OCI-LY7 (cell line): ENCODE results near the gene MT3. TPM values are rescaled to one million over a fixed set of nuclear protein-coding genes. Genes with fewer than 3 reads are reported as not detected.

ENCODE experiments used
- BruUV-seq: library from RNA; stranded (reverse); fragments of 400-500 nt; replicated peaks from 2 replicates; lab custom pipeline; 2021; lab: Mats Ljungman, UMichigan
- CTCF ChIA-PET: fragments of 300-600 bp; sonication (Branson Sonifier 250); formaldehyde crosslinking; loops from one replicate; lab custom pipeline; 2022; ENCODE audit warnings: antibody characterized with exemption; ENCODE audit not compliant: unreplicated experiment; lab: Charles Lee
- POLR2A ChIA-PET: fragments of 300-600 bp; sonication (Branson Sonifier 250); formaldehyde crosslinking; loops from one replicate; lab custom pipeline; 2022; ENCODE audit warnings: antibody characterized with exemption; lab: Charles Lee
- DNase-seq: peaks from one replicate; pipeline ENCODE4 v3.0.0-alpha.2; 2015; ENCODE audit warnings: low spot score
- H2AFZ ChIP-seq: fragments of 200-600 bp; sonication (generic), shearing (Covaris generic); 2 replicates; pipeline ENCODE4 v1.6.1; 2014; ENCODE audit warnings: mild to moderate bottlenecking, antibody characterized with exemption, low read length, moderate library complexity
- H3K27ac ChIP-seq: fragments of 200-600 bp; sonication (generic); 2 replicates; pipeline ENCODE4 v1.5.1; 2014; ENCODE audit warnings: mixed run types, low read depth, mild to moderate bottlenecking, moderate library complexity, low read length, inconsistent platforms; ENCODE audit not compliant: poor library complexity, severe bottlenecking
- H3K36me3 ChIP-seq: fragments of 200-600 bp; sonication (generic); 2 replicates; pipeline ENCODE4 v1.6.1; 2014; ENCODE audit warnings: mild to moderate bottlenecking, antibody characterized with exemption, low read length, moderate library complexity, mixed read lengths; ENCODE audit not compliant: insufficient read depth
- H3K4me1 ChIP-seq: fragments of 200-600 bp; sonication (generic); 2 replicates; pipeline ENCODE4 v1.5.1; 2014; ENCODE audit warnings: mild to moderate bottlenecking, low read length; ENCODE audit not compliant: insufficient read depth, poor library complexity, severe bottlenecking
- H3K4me2 ChIP-seq: fragments of 200-600 bp; sonication (generic); 2 replicates; pipeline ENCODE4 v1.6.1; 2014; ENCODE audit warnings: mild to moderate bottlenecking, low read length
- H3K4me3 ChIP-seq: fragments of 200-600 bp; sonication (generic); 2 replicates; pipeline ENCODE4 v1.5.1; 2014; ENCODE audit warnings: mild to moderate bottlenecking, low read depth, low read length; ENCODE audit not compliant: poor library complexity, severe bottlenecking
- H3K79me2 ChIP-seq: fragments of 200-600 bp; sonication (generic); 2 replicates; pipeline ENCODE4 v1.6.1; 2016; ENCODE audit warnings: low read depth, mild to moderate bottlenecking, low read length, moderate library complexity, mixed read lengths; ENCODE audit not compliant: insufficient read depth
- H3K9me2 ChIP-seq: fragments of 200-600 bp; sonication (generic); 2 replicates; pipeline ENCODE4 v1.6.1; 2016; ENCODE audit warnings: mild to moderate bottlenecking, low read length, mixed read lengths; ENCODE audit not compliant: insufficient read depth
- H3K9me3 ChIP-seq: fragments of 200-600 bp; sonication (generic); 2 replicates; pipeline ENCODE4 v1.6.1; 2014; ENCODE audit warnings: mild to moderate bottlenecking, mixed run types, low read length, mixed read lengths
- H4K20me1 ChIP-seq: fragments of 200-600 bp; sonication (generic); 2 replicates; pipeline ENCODE4 v1.6.1; 2014; ENCODE audit warnings: mild to moderate bottlenecking, antibody characterized with exemption, low read length, moderate library complexity, mixed read lengths; ENCODE audit not compliant: insufficient read depth
- EZH2phosphoT487 ChIP-seq: fragments of 200-600 bp; sonication (generic); IDR thresholded peaks from 2 replicates; pipeline ENCODE4 v1.6.1; 2018; ENCODE audit warnings: low read depth, borderline replicate concordance, mild to moderate bottlenecking, mixed run types, antibody characterized with exemption, low read length, moderate library complexity, mixed read lengths
- intact Hi-C: fragments of 100-400 bp; cut with micrococcal nuclease; formaldehyde crosslinking; loops from one replicate; pipeline ENCODE4 v1.10.0; 2022; ENCODE audit not compliant: unreplicated experiment
- total RNA-seq, 2 experiments: library from RNA; depleted of rRNA in 1 of 2; stranded (reverse); fragments of >200 nt in 1 of 2; shearing (Covaris generic) in 1 of 2; gene quantifications; 2 replicates each; pipeline ENCODE4 v1.2.3, GENCODE V29; 2014 to 2022
- TF ChIP-seq, protein P1 (sequence below): fragments of 200-600 bp; sonication (generic); conservative IDR thresholded peaks from 2 replicates; pipeline ENCODE4 v1.5.1; 2014; ENCODE audit warnings: mild to moderate bottlenecking, antibody characterized with exemption, low read length, moderate library complexity, mixed read lengths

The MT3 gene
- total RNA-seq, 2 experiments from 2014 or later: not detected

DNA sequence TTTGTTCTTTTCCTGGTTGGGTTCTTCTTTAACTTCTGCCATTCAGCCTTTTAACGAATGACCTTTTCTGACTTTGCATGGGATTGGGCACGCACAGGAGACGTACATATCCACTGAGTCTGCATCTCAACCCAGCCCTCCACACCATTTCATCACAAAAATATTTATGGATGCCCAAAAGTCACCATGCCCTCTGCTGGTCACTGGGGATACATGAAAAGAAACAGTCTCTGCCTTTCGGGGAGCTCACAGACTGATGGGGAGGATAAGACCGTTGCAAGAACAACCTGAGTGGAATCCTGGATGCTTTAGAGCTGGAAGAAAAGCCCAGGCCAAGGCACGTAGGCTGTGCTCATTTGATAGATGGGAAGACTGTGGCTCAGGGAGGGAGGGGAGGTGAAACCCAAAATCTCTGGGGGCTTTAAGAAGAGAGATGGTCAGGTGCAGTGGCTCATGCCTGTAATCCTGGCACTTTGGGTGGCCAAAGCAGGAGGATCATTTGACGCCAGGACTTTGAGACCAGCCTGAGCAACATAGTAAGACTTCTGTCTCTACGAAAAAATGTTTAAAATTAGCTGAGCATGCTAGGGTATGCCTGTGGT is 11.2 kb downstream of the MT3 start:
- no peak overlapping the region for H3K27ac ChIP-seq
- POLR2A ChIA-PET: interaction anchor here (0.7 kb wide), 1 partner anchor 9 kb away, joined by 4 read pairs; no protein-coding TSS in a partner anchor
- H3K9me3 ChIP-seq: 0 out of 2 replicates have a peak, but pooled peaks cover 7% of the 10 kb centered on the region
- H2AFZ ChIP-seq: no peak overlapping the region
- peak; percentile 58 for DNase-seq
- no peak overlapping the region for H3K4me3 ChIP-seq
- TF ChIP-seq EZH2phosphoT487: no peak
- TF ChIP-seq, protein P1, sequence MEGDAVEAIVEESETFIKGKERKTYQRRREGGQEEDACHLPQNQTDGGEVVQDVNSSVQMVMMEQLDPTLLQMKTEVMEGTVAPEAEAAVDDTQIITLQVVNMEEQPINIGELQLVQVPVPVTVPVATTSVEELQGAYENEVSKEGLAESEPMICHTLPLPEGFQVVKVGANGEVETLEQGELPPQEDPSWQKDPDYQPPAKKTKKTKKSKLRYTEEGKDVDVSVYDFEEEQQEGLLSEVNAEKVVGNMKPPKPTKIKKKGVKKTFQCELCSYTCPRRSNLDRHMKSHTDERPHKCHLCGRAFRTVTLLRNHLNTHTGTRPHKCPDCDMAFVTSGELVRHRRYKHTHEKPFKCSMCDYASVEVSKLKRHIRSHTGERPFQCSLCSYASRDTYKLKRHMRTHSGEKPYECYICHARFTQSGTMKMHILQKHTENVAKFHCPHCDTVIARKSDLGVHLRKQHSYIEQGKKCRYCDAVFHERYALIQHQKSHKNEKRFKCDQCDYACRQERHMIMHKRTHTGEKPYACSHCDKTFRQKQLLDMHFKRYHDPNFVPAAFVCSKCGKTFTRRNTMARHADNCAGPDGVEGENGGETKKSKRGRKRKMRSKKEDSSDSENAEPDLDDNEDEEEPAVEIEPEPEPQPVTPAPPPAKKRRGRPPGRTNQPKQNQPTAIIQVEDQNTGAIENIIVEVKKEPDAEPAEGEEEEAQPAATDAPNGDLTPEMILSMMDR: peak; percentile 82
- intact Hi-C loops: loop anchor here (1.0 kb wide), 2 partner anchors 23 to 86 kb away; no protein-coding TSS in a partner anchor
- CTCF ChIA-PET: interaction anchor here (1.1 to 1.4 kb wide), 2 partner anchors 101 to 218 kb away, joined by 3 to 5 read pairs; no protein-coding TSS in a partner anchor
- H3K9me2 ChIP-seq: no peaks in the 10 kb centered on the region
- BruUV-seq: no TSS peak
- no peaks in the 10 kb centered on the region for H3K79me2 ChIP-seq
- no peak overlapping the region for H3K4me2 ChIP-seq
- H3K36me3 ChIP-seq: no peaks in the 10 kb centered on the region
- H3K4me1 ChIP-seq: peaks cover 11% of the 10 kb centered on the region
- no peaks in the 10 kb centered on the region for H4K20me1 ChIP-seq

DNA sequence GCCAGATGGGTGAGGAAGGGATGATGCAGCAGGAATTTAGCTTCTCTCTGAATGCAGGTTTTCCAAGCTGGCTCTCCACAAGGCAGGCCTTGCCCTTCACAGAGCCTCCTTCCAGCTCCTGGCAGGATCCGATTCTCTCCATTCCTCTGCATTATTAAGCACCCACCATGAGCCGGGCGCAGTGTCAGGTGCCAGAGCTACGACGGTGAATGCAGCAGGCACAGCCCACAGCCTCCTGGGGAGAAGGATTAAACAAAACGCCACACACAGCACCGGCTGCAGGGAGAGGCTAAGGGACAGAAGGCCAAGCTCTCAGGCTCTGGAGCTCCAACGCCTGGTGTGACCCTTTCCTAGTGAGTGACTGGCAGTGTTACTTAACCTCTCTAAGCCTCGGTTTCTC is 12.0 kb downstream of the MT3 start:
- TF ChIP-seq, protein P1: no peak
- TF ChIP-seq EZH2phosphoT487: no peak
- Histone ChIP-seq H3K9me3 (0 out of 2 replicates have a peak, but pooled peaks cover 7% of the 10 kb centered on the region), H3K4me2 (no peak overlapping the region), H3K27ac (no peak overlapping the region), H3K4me1 (peaks cover 18% of the 10 kb centered on the region), H3K36me3 (no peaks in the 10 kb centered on the region), H3K79me2 (no peaks in the 10 kb centered on the region), H2AFZ (no peak overlapping the region), H3K9me2 (no peaks in the 10 kb centered on the region), H3K4me3 (no peak overlapping the region), H4K20me1 (no peaks in the 10 kb centered on the region)
- intact Hi-C loops: no loop called here
- BruUV-seq: no TSS peak
- ChIA-PET CTCF (interaction anchor here (1.1 to 1.4 kb wide), 2 partner anchors 101 to 218 kb away, joined by 3 to 5 read pairs; no protein-coding TSS in a partner anchor), POLR2A (no interaction called here)
- DNase-seq: no peak

GRCh38 chr16:56603589-56603988 is 14.3 kb downstream of the MT3 start:
- Histone ChIP-seq H2AFZ (no peak overlapping the region), H3K9me3 (no peaks in the 10 kb centered on the region), H3K27ac (no peak overlapping the region), H4K20me1 (no peaks in the 10 kb centered on the region), H3K4me2 (no peak overlapping the region), H3K79me2 (no peaks in the 10 kb centered on the region), H3K4me1 (peaks cover 22% of the 10 kb centered on the region), H3K4me3 (no peak overlapping the region), H3K36me3 (no peaks in the 10 kb centered on the region), H3K9me2 (no peaks in the 10 kb centered on the region)
- TF ChIP-seq EZH2phosphoT487: no peak
- TF ChIP-seq, protein P1: 0 out of 2 replicates have a peak, but pooled peaks have one; percentile 34
- no TSS peak for BruUV-seq
- POLR2A ChIA-PET: interaction anchor here (0.8 kb wide), 1 partner anchor 80 kb away, joined by 3 read pairs; no protein-coding TSS in a partner anchor
- peak; percentile 32 for DNase-seq
- intact Hi-C loops: no loop called here
- CTCF ChIA-PET: no interaction called here
